SH-SY5Y (cell line): ENCODE results near the gene ARHGAP32.

ENCODE experiments used
- GATA2 ChIP-seq: IDR thresholded peaks from 2 replicates; pipeline ENCODE4 v1.6.1; 2011; ENCODE audit warnings: mild to moderate bottlenecking, low read depth, low read length
- GATA3 ChIP-seq: IDR thresholded peaks from 2 replicates; pipeline ENCODE4 v1.6.1; 2011; ENCODE audit warnings: low read depth, mild to moderate bottlenecking, low read length, moderate library complexity

ARHGAP32 gene

DNA sequence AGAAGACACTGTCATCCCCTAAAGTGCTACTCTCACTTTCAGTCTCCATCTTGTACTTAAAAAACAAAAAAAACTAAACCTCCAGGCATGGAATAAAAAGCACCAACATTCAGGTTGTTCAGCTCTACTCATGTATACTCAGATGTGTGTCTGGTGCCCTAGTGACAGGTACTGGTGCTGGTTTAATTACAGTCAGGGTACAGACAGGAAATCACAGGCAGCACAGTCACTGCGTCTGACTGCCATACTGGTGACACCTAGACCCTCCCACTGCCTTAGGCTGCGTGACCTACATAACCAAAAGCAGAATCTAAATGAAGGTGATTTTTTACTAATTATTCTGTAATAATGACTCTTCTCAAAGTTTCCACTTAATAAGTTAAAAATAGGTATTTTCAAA, at the start of gene ARHGAP32:
Gene ARHGAP32, minus strand, starts transcription at position 176 of the 400 bp plus-strand sequence. Its CDS starts 127 bp downstream, at position 49.
- TF ChIP-seq GATA3 (no peak), GATA2 (no peak)

DNA sequence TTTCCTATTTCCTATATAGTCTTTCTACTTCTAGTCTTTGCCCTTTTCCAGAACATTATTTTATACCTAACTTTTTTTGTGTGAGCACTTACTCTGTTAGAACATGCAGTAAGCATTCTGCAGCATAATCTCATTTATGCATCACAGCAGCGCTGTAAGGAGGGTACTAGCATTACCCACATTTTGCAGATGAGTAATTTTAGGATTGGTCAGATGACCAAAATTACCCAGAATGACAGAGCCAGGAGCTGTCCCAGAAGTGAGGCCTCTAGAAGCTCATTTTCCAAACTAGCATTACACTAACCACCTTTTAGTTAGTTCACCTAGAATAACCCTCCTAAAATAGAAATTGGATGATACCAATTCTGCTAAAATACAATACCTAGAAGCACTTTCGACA, 47.1 kb upstream of the ARHGAP32 start:
- TF ChIP-seq GATA3 (no peak), GATA2 (no peak)

GRCh38 chr11:129237880-129238638, 45.9 kb upstream of the ARHGAP32 start:
- no peak for TF ChIP-seq GATA2
- no peak for TF ChIP-seq GATA3

DNA sequence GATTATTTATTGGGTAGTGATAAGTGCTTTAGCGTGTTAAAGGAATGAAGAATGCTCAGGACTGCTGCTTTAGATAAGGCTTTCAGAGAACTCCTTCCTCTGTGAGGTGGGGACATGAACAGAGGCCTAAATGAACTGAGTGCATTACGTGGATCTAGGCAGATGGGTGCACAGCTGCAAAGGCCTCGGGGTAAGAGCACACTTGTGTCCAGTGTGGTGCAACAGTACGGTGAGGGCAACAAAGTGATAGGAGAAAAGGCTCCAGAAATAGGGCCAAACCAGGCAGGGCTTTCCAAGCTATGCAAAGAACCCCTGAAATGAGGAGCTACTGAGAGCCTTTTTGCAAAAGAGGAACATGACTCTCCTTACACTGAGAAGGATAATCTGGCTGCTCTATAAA, 45.3 kb upstream of the ARHGAP32 start:
- TF ChIP-seq GATA3: no peak
- TF ChIP-seq GATA2: no peak

DNA sequence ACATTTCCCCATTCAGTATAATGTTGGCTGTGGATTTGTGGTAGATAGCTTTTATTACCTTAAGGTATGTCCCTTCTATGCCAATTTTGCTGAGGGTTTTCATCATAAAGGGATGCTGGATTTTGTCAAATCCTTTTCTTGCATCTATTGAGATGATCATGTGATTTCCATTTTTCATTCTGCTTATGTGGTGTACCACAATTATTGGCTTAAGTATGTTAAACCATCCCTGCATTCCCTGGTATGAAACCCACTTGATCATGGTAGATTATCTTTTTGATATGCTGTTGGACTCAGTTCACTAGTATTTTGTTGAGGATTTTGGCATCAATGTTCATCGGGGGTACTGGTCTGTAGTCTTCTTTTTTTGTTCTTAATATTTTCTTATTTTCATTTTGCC, 44.7 kb upstream of the ARHGAP32 start:
- TF ChIP-seq GATA3: no peak

DNA sequence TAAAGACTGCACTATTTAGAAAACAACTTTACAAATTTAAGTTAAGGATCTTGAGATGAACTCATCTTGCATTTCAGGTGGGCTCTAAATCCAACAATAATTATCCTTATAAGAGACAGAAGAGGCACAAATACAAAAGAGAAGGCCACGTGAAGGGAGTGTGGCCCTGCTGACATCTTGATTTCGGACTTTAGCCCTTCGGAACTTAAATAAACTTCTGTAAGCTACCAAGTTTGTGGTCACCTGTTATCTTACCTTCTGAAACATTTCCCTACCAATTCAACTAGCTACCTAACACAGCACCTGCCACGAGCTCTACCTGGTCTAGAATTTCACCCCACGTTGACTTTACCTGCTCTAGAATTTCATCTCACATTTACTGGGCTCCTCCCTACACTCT, 42.9 kb upstream of the ARHGAP32 start:
- TF ChIP-seq GATA2 (no peak), GATA3 (no peak)

- TF ChIP-seq GATA2: no peak
- no peak for TF ChIP-seq GATA3
These were observed 37.9 kb upstream of the ARHGAP32 start for GRCh38 chr11:129230006-129230405.

DNA sequence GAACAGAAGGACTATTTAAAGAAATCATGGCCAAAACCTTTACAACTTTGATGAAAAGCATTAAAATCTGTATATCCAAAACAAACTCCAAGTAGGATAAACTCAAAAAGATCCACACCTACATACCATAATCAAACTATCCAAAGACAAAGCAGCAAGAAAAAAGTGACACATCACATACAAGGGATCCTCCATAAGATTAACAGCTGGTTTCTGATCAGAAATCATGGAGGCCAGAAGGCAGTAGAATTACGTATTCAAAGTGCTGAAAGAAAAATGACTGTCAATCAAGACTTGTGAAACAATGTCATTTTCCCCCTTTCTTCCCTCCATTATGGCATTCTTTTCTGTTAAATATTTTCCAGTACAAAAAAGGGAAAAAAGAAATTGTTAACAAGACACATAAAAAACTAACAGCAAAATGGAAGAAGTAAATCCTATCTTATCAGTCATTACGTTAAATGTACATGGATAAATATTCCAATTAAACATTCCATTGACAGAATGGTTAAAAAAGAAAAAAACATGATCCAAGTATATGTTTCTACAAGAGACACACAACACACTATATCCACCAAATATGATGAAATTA, 34.2 kb upstream of the ARHGAP32 start:
- TF ChIP-seq GATA3 (no peak), GATA2 (no peak)

GRCh38 chr11:129225190-129225589, 33.1 kb upstream of the ARHGAP32 start:
- TF ChIP-seq GATA2: no peak

GRCh38 chr11:129224538-129224937, 32.4 kb upstream of the ARHGAP32 start:
- TF ChIP-seq GATA3 (no peak), GATA2 (no peak)

- TF ChIP-seq GATA2 (no peak), GATA3 (no peak)
These were observed 31.6 kb upstream of the ARHGAP32 start for GRCh38 chr11:129223701-129224149.

DNA sequence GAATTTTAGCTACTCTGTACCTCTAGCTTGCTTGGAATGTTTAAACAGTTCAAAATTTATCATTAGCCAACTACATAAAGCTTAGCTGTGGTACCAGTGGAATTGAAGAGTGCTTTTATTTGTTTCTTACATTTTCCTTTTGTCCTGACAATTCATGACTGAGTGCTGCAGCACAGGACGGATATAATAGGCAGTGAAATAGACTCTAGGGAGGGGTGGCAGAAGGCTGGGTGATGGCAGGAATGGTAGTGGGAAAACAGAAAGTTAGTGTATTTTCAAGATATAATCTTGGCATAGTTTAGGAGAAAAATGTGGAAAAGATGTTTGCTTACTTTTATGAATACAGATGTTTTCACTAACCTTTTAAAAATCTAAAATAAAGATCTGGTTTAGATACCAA, 31.1 kb upstream of the ARHGAP32 start:
- TF ChIP-seq GATA2 (no peak), GATA3 (no peak)

DNA sequence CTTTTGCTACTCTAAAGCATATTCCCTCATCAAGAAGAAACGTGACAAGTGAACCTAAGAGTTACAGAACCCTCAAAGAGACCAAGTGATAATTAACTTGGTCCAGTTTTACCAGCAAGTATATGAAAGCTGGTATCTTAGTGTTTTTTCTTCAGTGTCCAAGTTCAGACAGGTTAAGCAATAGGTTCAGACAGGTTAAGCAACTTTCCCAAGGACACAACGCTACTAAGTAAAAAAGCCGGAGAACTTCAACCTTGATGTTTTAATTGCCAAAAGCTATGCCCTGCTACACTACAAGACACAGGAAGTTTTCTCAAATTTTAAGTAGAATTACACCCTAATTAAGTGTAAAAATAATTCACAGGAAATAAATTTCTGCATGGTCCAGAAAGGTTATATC, 30.0 kb upstream of the ARHGAP32 start:
- no peak for TF ChIP-seq GATA2
- no peak for TF ChIP-seq GATA3

DNA sequence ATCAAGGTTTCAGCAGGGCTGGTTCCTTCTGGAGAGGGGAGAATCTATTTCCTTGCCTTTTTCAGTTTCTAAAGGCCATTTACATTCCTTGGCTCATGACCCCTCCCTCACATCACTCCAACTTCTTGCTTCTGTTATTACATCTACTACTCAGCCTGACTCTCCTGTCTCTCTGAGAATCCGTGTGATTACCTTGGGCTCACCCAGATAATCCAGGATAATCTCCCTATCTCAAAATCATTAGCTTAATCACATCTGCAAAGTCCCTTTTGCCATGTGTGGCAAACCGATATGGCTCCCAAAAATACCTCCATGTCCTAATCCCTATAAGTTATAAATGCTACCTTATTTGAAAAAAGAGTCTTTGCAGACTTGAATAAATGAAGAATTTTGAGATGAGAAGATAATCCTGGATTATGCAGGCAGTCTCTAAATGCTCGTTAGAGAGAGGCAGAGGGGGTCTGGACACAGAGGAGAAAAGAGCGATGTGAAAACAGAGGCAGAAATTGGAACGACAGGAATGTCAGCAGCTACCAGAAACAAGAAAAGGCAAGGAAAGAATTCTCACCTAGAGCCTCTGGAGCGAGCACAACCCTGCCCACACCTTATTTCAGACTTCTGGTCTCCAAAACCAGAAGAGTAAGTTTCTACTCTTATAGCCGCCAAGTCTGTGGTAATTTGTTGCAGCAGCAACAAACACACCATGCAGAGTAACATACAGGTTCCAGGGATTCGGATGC, 23.6 kb upstream of the ARHGAP32 start:
- TF ChIP-seq GATA3: no peak
- TF ChIP-seq GATA2: no peak
